Measurements from ENCODE around the gene MCCD1.
A peak's percentile ranks its signal among the peaks of the same experiment; 100 is the strongest.

Gene MCCD1

GRCh38 chr6:31543639-31544038 is 14.9 kb downstream of the MCCD1 start:
- no peak for DNase-seq (ENCODE audit: low spot score)

- DNase-seq (ENCODE audit: low spot score): no peak
Measured at GRCh38 chr6:31544676-31545075, 15.9 kb downstream of the MCCD1 start.

- DNase-seq (ENCODE audit: low spot score): no peak
Measured at GRCh38 chr6:31545291-31545690, 16.5 kb downstream of the MCCD1 start.

- DNase-seq (ENCODE audit: low spot score): peak; percentile 92
Measured at GRCh38 chr6:31546339-31546957, 17.7 kb downstream of the MCCD1 start, which contains the start of gene ATP6V1G2. Gene ATP6V1G2, minus strand, starts transcription at chr6:31546608. Its CDS starts 49 bp downstream, at chr6:31546559.

GRCh38 chr6:31546958-31547726 is 18.4 kb downstream of the MCCD1 start, which contains the start of gene NFKBIL1:
Gene NFKBIL1, plus strand, starts transcription at chr6:31547608. Its CDS starts 87 bp downstream, at chr6:31547695.
- peak; percentile 97 for DNase-seq (ENCODE audit: low spot score)

GRCh38 chr6:31547727-31548543 is 19.2 kb downstream of the MCCD1 start:
- no peak for DNase-seq (ENCODE audit: low spot score)

- DNase-seq (ENCODE audit: low spot score): no peak
Measured at GRCh38 chr6:31548544-31548873, 19.7 kb downstream of the MCCD1 start.

GRCh38 chr6:31551371-31551770 is 22.6 kb downstream of the MCCD1 start:
- peak; percentile 36 for DNase-seq (ENCODE audit: low spot score)

- no peak for DNase-seq (ENCODE audit: low spot score)
Measured at GRCh38 chr6:31556307-31556706, 27.5 kb downstream of the MCCD1 start.

- no peak for DNase-seq (ENCODE audit: low spot score)
Measured at GRCh38 chr6:31557443-31558317, 28.9 kb downstream of the MCCD1 start.

GRCh38 chr6:31558318-31558625 is 29.5 kb downstream of the MCCD1 start:
- no peak for DNase-seq (ENCODE audit: low spot score)

- peak; percentile 41 for DNase-seq (ENCODE audit: low spot score)
Measured at GRCh38 chr6:31558631-31559500, 30.1 kb downstream of the MCCD1 start.

- DNase-seq (ENCODE audit: low spot score): no peak
Measured at GRCh38 chr6:31559606-31559957, 30.8 kb downstream of the MCCD1 start.

GRCh38 chr6:31559958-31560696 is 31.4 kb downstream of the MCCD1 start:
- peak; percentile 57 for DNase-seq (ENCODE audit: low spot score)

GRCh38 chr6:31560697-31561058 is 31.9 kb downstream of the MCCD1 start:
- no peak for DNase-seq (ENCODE audit: low spot score)

- no peak for DNase-seq (ENCODE audit: low spot score)
Measured at GRCh38 chr6:31567531-31568370, 39.0 kb downstream of the MCCD1 start.

- DNase-seq (ENCODE audit: low spot score): peak; percentile 16
Measured at GRCh38 chr6:31568537-31568961, 39.8 kb downstream of the MCCD1 start.

GRCh38 chr6:31569861-31570536 is 41.2 kb downstream of the MCCD1 start:
- DNase-seq (ENCODE audit: low spot score): no peak

Measured in globus pallidus (tissue), 1 donor.